ENCODE results near the gene COL4A5. TPM values are rescaled to one million over a fixed set of nuclear protein-coding genes. Genes with fewer than 3 reads are reported as not detected.

COL4A5 gene
- total RNA-seq, 6 experiments from 2014 or later, result 4.3 to 7.9 (median 6.2) TPM

DNA sequence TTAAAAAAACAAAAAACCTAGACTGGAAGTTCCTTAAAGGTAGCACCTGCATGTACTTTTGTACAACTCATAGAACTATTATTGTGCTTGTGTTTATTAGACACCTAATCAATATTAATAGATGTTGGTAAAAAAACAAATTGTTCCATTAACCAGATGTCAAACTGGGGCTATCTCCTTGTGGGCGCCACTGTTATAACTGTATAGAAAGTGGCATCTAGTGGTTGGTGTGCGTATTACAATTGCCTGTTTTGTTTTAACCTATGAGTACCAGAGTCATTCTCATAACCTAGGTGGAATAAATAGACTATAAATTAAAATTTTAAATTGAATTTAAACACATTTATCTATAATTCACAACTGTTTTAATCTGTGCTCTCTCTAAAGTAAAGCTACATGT lies 97.4 kb downstream of the COL4A5 start:
- H3K4me3 Mint-ChIP-seq, result no peak overlapping the region
- H3K36me3 Mint-ChIP-seq (ENCODE audit: low read depth), result no peaks in the 10 kb centered on the region
- no peaks in the 10 kb centered on the region for H3K4me1 Mint-ChIP-seq (ENCODE audit: low read depth)
- no peaks in the 10 kb centered on the region; the same call in 1 of the 2 replicates for H3K27me3 Mint-ChIP-seq (ENCODE audit: insufficient read depth)
- H3K27ac Mint-ChIP-seq, result no peak overlapping the region
- no peaks in the 10 kb centered on the region for H3K9me3 Mint-ChIP-seq
- TF ChIP-seq, protein P1, sequence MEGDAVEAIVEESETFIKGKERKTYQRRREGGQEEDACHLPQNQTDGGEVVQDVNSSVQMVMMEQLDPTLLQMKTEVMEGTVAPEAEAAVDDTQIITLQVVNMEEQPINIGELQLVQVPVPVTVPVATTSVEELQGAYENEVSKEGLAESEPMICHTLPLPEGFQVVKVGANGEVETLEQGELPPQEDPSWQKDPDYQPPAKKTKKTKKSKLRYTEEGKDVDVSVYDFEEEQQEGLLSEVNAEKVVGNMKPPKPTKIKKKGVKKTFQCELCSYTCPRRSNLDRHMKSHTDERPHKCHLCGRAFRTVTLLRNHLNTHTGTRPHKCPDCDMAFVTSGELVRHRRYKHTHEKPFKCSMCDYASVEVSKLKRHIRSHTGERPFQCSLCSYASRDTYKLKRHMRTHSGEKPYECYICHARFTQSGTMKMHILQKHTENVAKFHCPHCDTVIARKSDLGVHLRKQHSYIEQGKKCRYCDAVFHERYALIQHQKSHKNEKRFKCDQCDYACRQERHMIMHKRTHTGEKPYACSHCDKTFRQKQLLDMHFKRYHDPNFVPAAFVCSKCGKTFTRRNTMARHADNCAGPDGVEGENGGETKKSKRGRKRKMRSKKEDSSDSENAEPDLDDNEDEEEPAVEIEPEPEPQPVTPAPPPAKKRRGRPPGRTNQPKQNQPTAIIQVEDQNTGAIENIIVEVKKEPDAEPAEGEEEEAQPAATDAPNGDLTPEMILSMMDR (IDR thresholded peaks at IDR 0.05), result peak; percentile 81
- peak; percentile 26 for DNase-seq

DNA sequence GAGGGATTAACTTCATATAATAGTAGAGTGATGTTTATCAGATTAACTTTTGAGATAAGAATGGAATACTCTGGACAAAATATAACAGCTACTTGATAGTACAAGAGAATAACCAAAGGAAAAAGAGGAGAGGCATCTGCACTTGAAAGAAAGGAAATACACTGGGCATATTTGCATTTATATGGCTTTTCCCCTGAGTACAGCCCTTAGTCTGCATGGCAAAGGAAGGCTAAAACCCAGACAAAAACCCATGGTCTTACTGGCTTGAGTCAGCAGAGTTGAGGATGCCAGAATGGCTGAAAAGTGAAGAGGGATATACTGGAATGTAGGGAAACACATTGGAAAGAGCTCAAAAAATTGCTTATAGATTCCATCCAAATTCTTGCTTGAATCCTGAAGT lies 101.6 kb downstream of the COL4A5 start:
- H3K9me3 Mint-ChIP-seq, result no peaks in the 10 kb centered on the region
- TF ChIP-seq, protein P1 (IDR thresholded peaks at IDR 0.05), result no peak

DNA sequence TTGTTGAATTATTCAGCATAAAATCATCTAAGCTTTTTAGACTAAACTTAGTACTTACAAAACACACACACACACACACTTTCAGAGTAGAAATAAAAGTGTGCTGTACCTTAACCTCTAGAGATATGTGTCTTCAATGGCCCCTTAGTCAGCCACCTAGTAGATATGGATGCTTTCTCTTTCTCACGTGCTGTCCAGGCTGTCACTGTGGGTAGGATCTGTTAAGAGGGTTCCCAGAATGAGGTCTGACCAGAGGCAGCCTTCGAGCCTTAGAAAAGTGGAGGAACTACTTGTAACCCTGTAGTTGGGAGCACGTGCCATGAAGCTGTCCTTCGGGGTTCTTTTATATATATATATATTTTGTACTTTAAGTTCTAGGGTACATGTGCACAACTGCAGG lies 117.9 kb downstream of the COL4A5 start:
- Mint-ChIP-seq H3K4me1 (ENCODE audit: low read depth) (no peaks in the 10 kb centered on the region), H3K27ac (no peak overlapping the region), H3K36me3 (ENCODE audit: low read depth) (no peaks in the 10 kb centered on the region), H3K9me3 (no peaks in the 10 kb centered on the region), H3K4me3 (no peak overlapping the region), H3K27me3 (ENCODE audit: insufficient read depth) (no peaks in the 10 kb centered on the region)
- no peak for DNase-seq
- TF ChIP-seq, protein P1 (IDR thresholded peaks at IDR 0.05), result no peak

More for the DNA sequence above, 101.6 kb downstream of the COL4A5 start:
- H3K4me1 Mint-ChIP-seq (ENCODE audit: low read depth), result no peaks in the 10 kb centered on the region
- no peaks in the 10 kb centered on the region; the same call in 1 of the 2 replicates for H3K27me3 Mint-ChIP-seq (ENCODE audit: insufficient read depth)
- H3K27ac Mint-ChIP-seq, result no peak overlapping the region
- DNase-seq, result no peak
- no peak overlapping the region for H3K4me3 Mint-ChIP-seq
- no peaks in the 10 kb centered on the region for H3K36me3 Mint-ChIP-seq (ENCODE audit: low read depth)

DNA sequence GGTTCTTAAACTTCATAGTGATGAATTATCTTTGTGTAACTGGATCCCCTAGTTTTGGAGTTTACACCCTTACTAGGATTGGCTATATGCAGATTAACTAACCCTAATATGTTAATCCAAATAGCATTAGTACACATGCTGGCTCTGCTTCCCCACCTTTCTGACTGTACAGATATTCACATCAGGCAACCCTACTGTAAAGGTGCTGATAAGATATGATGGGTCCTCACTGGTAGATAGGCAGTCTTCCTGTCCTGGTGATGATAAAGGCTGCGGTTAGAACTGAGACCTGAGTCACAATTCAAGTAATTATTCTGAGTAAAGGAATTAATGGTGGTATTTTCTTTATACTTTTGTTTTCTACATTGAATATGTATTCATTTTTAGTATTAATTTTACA lies 118.6 kb downstream of the COL4A5 start:
- no peaks in the 10 kb centered on the region for H3K36me3 Mint-ChIP-seq (ENCODE audit: low read depth)
- no peaks in the 10 kb centered on the region for H3K9me3 Mint-ChIP-seq
- H3K27me3 Mint-ChIP-seq (ENCODE audit: insufficient read depth), result no peaks in the 10 kb centered on the region
- H3K27ac Mint-ChIP-seq, result no peak overlapping the region
- H3K4me1 Mint-ChIP-seq (ENCODE audit: low read depth), result no peaks in the 10 kb centered on the region
- TF ChIP-seq, protein P1 (IDR thresholded peaks at IDR 0.05), result no peak
- DNase-seq, result no peak
- no peak overlapping the region for H3K4me3 Mint-ChIP-seq

DNA sequence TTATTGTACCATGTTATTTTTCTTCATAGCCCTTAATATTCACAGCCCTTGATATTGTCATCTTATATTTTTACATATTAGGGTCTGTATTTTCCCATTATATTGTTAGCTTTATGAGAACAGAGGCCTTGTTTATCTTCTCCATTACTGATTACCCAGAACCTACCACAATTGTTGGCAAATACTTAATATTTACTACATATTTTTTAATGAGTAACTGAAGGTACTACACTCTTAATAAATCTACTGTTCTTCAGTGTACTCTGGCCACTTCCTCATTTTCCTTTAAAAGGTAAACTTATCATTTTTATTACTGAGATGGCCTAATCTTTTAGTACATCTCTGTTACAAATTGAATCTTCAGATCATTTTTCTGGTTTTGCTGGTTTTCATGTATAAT lies 133.5 kb downstream of the COL4A5 start:
- TF ChIP-seq, protein P1 (IDR thresholded peaks at IDR 0.05), result no peak
- Mint-ChIP-seq H3K4me1 (ENCODE audit: low read depth) (no peaks in the 10 kb centered on the region), H3K9me3 (no peaks in the 10 kb centered on the region), H3K4me3 (no peak overlapping the region), H3K27ac (no peak overlapping the region), H3K36me3 (ENCODE audit: low read depth) (no peaks in the 10 kb centered on the region), H3K27me3 (ENCODE audit: insufficient read depth) (no peaks in the 10 kb centered on the region)
- no peak for DNase-seq

DNA sequence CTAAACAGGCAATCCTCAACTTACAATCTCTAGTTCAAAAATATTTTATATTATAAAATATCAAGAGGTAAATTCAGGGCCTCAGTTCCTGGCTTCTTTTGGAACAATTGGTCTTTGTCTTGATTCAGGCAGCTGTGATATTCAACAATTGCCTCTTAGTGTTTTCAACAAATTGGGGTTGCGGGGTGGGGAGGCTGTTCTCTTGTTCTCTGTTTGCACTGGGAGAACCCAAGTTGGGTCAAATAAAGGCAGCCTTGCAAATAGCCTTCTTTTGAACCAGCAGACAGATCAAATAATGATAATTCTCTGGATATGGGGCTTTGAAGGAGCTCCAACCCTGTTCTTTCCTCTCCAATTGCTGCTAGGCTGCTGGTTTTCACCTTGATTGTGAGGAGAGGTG lies 142.5 kb downstream of the COL4A5 start:
- H3K9me3 Mint-ChIP-seq, result no peaks in the 10 kb centered on the region
- H3K4me1 Mint-ChIP-seq (ENCODE audit: low read depth), result no peaks in the 10 kb centered on the region
- no peak overlapping the region for H3K4me3 Mint-ChIP-seq
- H3K27me3 Mint-ChIP-seq (ENCODE audit: insufficient read depth), result no peaks in the 10 kb centered on the region
- H3K36me3 Mint-ChIP-seq (ENCODE audit: low read depth), result no peaks in the 10 kb centered on the region
- H3K27ac Mint-ChIP-seq, result no peak overlapping the region
- TF ChIP-seq, protein P1 (IDR thresholded peaks at IDR 0.05), result no peak
- DNase-seq, result no peak

Measured in HFFc6 (cell line).